Suppressor macrophage treated with lipopolysaccharide for 1 hour (primary cell): ENCODE results near the gene LRG1.

Experiments used
- DNase-seq, 3 donors: peaks; one replicate each; pipeline ENCODE4 v3.0.0-alpha.2; 2020 to 2022

LRG1 gene

DNA sequence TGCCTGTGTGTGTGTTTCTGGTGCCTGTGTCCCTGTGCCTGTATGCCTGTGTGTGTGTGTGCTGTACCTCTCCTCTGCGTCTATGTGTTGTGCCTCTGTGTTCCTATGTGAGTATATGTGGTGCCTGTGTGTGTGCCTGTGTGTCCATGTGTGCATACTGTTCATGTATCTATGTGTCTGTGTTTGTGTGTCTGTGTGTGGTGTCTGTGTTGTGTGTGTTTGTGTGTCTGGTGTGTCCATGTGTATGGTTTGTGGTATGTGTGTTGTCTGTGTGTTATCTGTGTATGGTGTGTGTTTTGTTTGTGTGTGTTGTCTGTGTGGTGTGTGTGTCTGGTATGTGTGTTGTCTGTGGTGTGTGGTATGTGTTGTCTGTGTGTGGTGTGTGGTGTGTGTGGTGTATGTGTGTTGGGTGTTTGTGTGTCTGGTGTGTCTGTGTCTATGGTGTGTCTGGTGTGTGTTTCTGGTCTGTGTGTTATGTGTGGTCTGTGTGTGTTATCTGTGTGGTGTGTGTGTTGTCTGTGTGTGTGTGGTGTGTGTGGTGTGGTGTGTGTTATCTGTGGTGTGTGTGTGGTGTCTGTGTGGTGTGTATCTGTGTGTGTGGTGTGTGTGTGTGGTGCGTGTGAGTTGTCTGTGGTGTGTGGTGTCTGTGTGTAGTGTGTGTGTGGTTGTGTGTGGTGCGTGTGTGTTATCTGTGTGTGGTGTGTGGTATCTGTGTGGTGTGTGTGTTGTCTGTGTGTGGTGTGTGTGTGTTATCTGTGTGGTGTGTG, 47.3 kb downstream of the LRG1 start:
- no peak for DNase-seq

DNA sequence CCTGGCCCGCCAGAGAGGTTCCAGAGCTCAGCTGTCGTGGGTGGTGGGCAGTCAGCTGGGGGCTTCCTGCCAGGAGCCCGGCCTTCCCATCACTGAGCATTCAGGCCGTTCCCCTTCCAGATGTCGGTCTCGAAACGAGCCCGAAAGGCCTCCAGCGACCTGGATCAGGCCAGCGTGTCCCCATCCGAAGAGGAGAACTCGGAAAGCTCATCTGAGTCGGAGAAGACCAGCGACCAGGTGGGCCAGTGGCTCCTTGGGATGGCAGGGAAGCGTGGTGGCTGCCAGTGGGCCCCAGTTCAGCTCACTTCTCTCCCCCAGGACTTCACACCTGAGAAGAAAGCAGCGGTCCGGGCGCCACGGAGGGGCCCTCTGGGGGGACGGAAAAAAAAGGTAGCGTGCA, 48.4 kb downstream of the LRG1 start:
- no peak for DNase-seq

DNA sequence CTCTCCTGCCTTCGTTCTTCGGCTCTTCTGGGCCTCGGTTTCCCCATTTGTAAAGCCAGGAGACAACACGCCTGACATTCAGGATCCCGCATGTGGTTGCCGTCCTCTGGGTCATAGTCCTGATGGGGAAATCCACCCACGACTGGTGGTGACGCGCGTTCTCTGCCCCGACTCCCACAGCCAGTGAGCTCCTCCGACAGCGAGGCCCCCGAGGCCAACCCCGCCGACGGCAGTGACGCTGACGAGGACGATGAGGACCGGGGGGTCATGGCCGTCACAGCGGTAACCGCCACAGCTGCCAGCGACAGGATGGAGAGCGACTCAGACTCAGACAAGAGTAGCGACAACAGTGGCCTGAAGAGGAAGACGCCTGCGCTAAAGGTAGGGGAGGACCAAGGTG, 51.3 kb downstream of the LRG1 start:
- no peak for DNase-seq

DNA sequence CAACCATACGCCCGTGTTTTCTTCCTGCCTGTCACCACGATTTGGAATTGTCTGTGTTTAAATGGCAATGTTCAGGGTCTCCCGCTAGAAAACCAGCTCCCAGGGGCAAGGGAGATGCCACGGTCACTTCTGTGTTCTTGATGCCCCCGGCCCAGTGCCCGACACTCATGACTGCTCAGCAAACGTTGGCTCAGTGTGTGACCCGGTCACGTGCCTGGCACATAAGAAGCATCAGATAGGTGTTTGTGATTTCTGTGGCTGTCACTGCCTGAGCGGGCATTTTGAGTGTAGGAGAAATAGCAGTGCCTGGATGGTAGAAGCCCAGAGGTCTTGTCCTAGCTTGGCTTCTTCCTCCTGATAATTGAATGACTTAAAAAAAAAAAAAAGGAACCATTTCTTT, 52.3 kb downstream of the LRG1 start:
- DNase-seq, result no peak
